Body of pancreas (tissue), 4 donors: ENCODE results near the gene TLK2.

Experiments used
- POLR2A ChIP-seq, 3 donors: fragments of 450-650 bp; IDR thresholded peaks; one replicate each; pipeline ENCODE4 v1.6.1; 2016; ENCODE audit warnings: antibody characterized with exemption in 3 of 3, mild to moderate bottlenecking in 2 of 3
- TF ChIP-seq, protein P1 (sequence below), 7 experiments: fragments of 450-650 bp in 4 of 7; fragments of 200-600 bp in 3 of 7; sonication (generic) in 3 of 7; IDR thresholded peaks; one replicate each; pipeline ENCODE4 v1.5.1; 2016 to 2019; ENCODE audit warnings: antibody characterized with exemption in 7 of 7

GRCh38 chr17:62611728-62612127 lies 133.1 kb downstream of the TLK2 start:
- no peak for TF ChIP-seq POLR2A (IDR thresholded peaks at IDR 0.05)
- TF ChIP-seq, protein P1, sequence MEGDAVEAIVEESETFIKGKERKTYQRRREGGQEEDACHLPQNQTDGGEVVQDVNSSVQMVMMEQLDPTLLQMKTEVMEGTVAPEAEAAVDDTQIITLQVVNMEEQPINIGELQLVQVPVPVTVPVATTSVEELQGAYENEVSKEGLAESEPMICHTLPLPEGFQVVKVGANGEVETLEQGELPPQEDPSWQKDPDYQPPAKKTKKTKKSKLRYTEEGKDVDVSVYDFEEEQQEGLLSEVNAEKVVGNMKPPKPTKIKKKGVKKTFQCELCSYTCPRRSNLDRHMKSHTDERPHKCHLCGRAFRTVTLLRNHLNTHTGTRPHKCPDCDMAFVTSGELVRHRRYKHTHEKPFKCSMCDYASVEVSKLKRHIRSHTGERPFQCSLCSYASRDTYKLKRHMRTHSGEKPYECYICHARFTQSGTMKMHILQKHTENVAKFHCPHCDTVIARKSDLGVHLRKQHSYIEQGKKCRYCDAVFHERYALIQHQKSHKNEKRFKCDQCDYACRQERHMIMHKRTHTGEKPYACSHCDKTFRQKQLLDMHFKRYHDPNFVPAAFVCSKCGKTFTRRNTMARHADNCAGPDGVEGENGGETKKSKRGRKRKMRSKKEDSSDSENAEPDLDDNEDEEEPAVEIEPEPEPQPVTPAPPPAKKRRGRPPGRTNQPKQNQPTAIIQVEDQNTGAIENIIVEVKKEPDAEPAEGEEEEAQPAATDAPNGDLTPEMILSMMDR (IDR thresholded peaks at IDR 0.05), result no peak
